ENCODE data around the gene SOX10. TPM values are rescaled to one million over a fixed set of nuclear protein-coding genes. Genes with fewer than 3 reads are reported as not detected.
"Not testable (repeated sequence)": the region's sequence is repeated elsewhere in the genome, so short reads cannot be mapped to it uniquely, and the experiment has no call there.

Gene SOX10
- total RNA-seq, 1 experiment from 2014 or later, result 2.4 TPM

DNA sequence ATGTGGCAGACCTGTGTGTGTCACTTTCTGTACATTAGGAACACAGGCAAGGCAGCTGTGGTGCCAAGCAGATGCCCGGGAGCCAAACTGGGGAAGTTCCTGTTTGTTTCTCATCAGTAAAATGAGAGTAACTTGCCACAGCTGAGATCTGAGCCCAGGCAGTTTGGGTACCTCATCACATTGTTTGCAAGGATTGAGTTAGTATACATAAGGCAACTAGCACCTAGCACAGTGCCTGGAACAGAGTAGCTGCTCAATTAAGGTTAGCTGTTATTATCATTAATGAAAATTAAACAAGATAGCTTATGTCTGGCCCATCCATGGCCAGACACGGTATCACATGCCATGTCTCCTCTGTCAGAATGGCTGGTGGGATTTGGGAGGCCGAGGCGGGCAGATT lies 7.8 kb downstream of the SOX10 start:
- no peak overlapping the region for H3K56ac ChIP-seq (ENCODE audit: insufficient read length, low read depth, low read length)
- peaks cover 3% of the 10 kb centered on the region for H4K20me1 ChIP-seq (ENCODE audit: control insufficient read depth, insufficient read depth, insufficient read length)
- no peaks in the 10 kb centered on the region for H3K9me3 ChIP-seq (ENCODE audit: control insufficient read depth, low read depth, low read length)
- H3K23me2 ChIP-seq (ENCODE audit: insufficient read length, low read depth, low read length, poor library complexity, severe bottlenecking), result no peaks in the 10 kb centered on the region
- H2AK5ac ChIP-seq (ENCODE audit: insufficient read length, low read length), result no peak overlapping the region
- no peak overlapping the region for H3K4ac ChIP-seq (ENCODE audit: low read depth, low read length)
- no peak overlapping the region for H3K4me2 ChIP-seq (ENCODE audit: insufficient read depth, insufficient read length, low read length)
- H3K9ac ChIP-seq (ENCODE audit: extremely low read depth, insufficient read length, low read length), result no peak overlapping the region
- no peak for DNase-seq
- no peak overlapping the region for H2AFZ ChIP-seq (ENCODE audit: low read length)
- no peaks in the 10 kb centered on the region; the same call in 1 of the 2 replicates for H3K4me1 ChIP-seq (ENCODE audit: insufficient read depth, low read length)
- no peak overlapping the region for H3K14ac ChIP-seq (ENCODE audit: insufficient read depth, low read length)
- no peak overlapping the region for H2BK5ac ChIP-seq (ENCODE audit: insufficient read length, low read length)
- no CpG with 5 or more reads among the region's 4 CpGs for whole genome bisulfite sequencing (ENCODE audit: extremely low coverage, insufficient read length, low lambda C conversion rate)
- no peak overlapping the region for H3K27ac ChIP-seq (ENCODE audit: insufficient read length, low read depth, low read length)
- TF ChIP-seq CTCF (conservative IDR thresholded peaks at IDR 0.05), result no peak
- no peak overlapping the region for H3K23ac ChIP-seq (ENCODE audit: insufficient read length, low read depth, low read length)
- no peak overlapping the region for H4K8ac ChIP-seq (replicated peaks; ENCODE audit: insufficient read length, low read depth, low read length)
- H4K91ac ChIP-seq (ENCODE audit: insufficient read length, low read depth, low read length), result no peak overlapping the region
- no peaks in the 10 kb centered on the region for H3K27me3 ChIP-seq (ENCODE audit: insufficient read depth, low read length)
- no peak overlapping the region for H2BK120ac ChIP-seq (ENCODE audit: low read depth, low read length, poor library complexity, severe bottlenecking)
- H4K5ac ChIP-seq (ENCODE audit: insufficient read length, low read depth, low read length), result no peak overlapping the region
- no peaks in the 10 kb centered on the region for H3K79me1 ChIP-seq (ENCODE audit: insufficient read depth, low read depth, low read length, poor library complexity, severe bottlenecking)
- no peak overlapping the region for H2BK20ac ChIP-seq (ENCODE audit: low read depth, low read length, poor library complexity, severe bottlenecking)
- no peak overlapping the region for H2BK15ac ChIP-seq (ENCODE audit: low read depth, low read length)
- H3K4me1 Mint-ChIP-seq, result peaks cover 22 to 40% of the 10 kb centered on the region in 2 experiments
- H3K36me3 Mint-ChIP-seq (ENCODE audit: insufficient read depth in 1 of 3, low read depth in 3 of 3), result peaks cover 0 to 35% (median 19%) of the 10 kb centered on the region in 3 experiments; a peak in 6 of 7 replicates
- H3T11ph ChIP-seq (ENCODE audit: low read length), result no peak overlapping the region
- no peaks in the 10 kb centered on the region for H3K9me3 Mint-ChIP-seq
- peaks cover 7% of the 10 kb centered on the region for H3K27me3 Mint-ChIP-seq (ENCODE audit: low read depth)
- H3K79me2 ChIP-seq (ENCODE audit: insufficient read depth, low read length), result no peaks in the 10 kb centered on the region
- no peak overlapping the region for H3K18ac ChIP-seq (ENCODE audit: insufficient read length, low read depth, low read length)
- H3K4me3 Mint-ChIP-seq, result no peak overlapping the region
- no peak overlapping the region for H3K27ac Mint-ChIP-seq
- H2BK12ac ChIP-seq (ENCODE audit: insufficient read length, low read depth, low read length), result no peak overlapping the region

- not testable (repeated sequence) for H2BK12ac ChIP-seq (ENCODE audit: insufficient read length, low read depth, low read length); H3K9me3 Mint-ChIP-seq; H3K79me2 ChIP-seq (ENCODE audit: insufficient read depth, low read length); H4K20me1 ChIP-seq (ENCODE audit: control insufficient read depth, insufficient read depth, insufficient read length); H2BK120ac ChIP-seq (ENCODE audit: low read depth, low read length, poor library complexity, severe bottlenecking); H2AFZ ChIP-seq (ENCODE audit: low read length); H3K56ac ChIP-seq (ENCODE audit: insufficient read length, low read depth, low read length); H3K23ac ChIP-seq (ENCODE audit: insufficient read length, low read depth, low read length); H2BK20ac ChIP-seq (ENCODE audit: low read depth, low read length, poor library complexity, severe bottlenecking); H3K4ac ChIP-seq (ENCODE audit: low read depth, low read length); H2BK5ac ChIP-seq (ENCODE audit: insufficient read length, low read length); H3K4me1 ChIP-seq (ENCODE audit: insufficient read depth, low read length); H2AK5ac ChIP-seq (ENCODE audit: insufficient read length, low read length); H4K8ac ChIP-seq (replicated peaks; ENCODE audit: insufficient read length, low read depth, low read length); H2BK15ac ChIP-seq (ENCODE audit: low read depth, low read length); H3K27me3 ChIP-seq (ENCODE audit: insufficient read depth, low read length); H3K27me3 Mint-ChIP-seq (ENCODE audit: low read depth); H3K9ac ChIP-seq (ENCODE audit: extremely low read depth, insufficient read length, low read length); H3K9me3 ChIP-seq (ENCODE audit: control insufficient read depth, low read depth, low read length); H4K5ac ChIP-seq (ENCODE audit: insufficient read length, low read depth, low read length); H3K4me2 ChIP-seq (ENCODE audit: insufficient read depth, insufficient read length, low read length); H3K14ac ChIP-seq (ENCODE audit: insufficient read depth, low read length); H3K27ac ChIP-seq (ENCODE audit: insufficient read length, low read depth, low read length); H3K4me3 Mint-ChIP-seq; H4K91ac ChIP-seq (ENCODE audit: insufficient read length, low read depth, low read length); H3K79me1 ChIP-seq (ENCODE audit: insufficient read depth, low read depth, low read length, poor library complexity, severe bottlenecking); H3T11ph ChIP-seq (ENCODE audit: low read length); DNase-seq; H3K27ac Mint-ChIP-seq; H3K18ac ChIP-seq (ENCODE audit: insufficient read length, low read depth, low read length); H3K23me2 ChIP-seq (ENCODE audit: insufficient read length, low read depth, low read length, poor library complexity, severe bottlenecking)
- H3K36me3 Mint-ChIP-seq (ENCODE audit: insufficient read depth in 1 of 3, low read depth in 3 of 3), result peaks cover 0 to 35% (median 19%) of the 10 kb centered on the region in 3 experiments; a peak in 6 of 7 replicates
- H3K4me1 Mint-ChIP-seq, result peaks cover 27 to 45% of the 10 kb centered on the region in 2 experiments
- WGBS (ENCODE audit: extremely low coverage, insufficient read length, low lambda C conversion rate), result no CpG with 5 or more reads among the region's 8 CpGs
These were observed 8.3 kb downstream of the SOX10 start for GRCh38 chr22:37976022-37976421.

Measured in H9 (cell line).